ENCODE results near the gene OSBPL1A.

Gene OSBPL1A

DNA sequence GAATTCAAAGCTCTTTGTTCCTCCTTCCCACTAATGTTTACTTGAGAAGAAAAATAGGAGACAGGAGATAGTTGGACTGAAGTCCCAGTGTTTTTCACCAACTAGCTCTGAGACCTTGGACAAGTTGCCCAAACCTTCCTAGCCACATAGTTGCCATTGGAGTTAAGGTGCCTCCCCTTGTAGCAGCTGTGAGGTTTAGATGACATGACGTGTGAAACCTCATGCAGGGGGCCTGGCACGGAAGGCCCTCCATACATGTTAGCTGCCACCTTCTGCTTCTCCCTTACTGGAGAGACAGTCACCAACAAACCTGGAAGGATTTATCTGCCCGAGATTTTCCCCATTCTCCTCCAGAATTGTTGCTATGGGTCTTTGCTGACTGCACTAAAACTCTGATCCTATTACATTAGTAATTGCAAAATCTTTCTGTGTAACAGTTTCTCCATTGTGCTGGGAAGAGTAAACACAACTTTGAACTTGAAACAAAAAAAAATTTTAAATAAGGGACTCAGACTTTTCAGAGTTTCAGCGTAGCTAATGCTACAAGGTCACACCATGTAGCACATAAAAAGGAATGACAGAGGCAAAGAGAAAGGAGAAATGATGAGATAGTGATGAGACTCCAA, 282.6 kb downstream of the OSBPL1A start:
- no peak for DNase-seq

DNA sequence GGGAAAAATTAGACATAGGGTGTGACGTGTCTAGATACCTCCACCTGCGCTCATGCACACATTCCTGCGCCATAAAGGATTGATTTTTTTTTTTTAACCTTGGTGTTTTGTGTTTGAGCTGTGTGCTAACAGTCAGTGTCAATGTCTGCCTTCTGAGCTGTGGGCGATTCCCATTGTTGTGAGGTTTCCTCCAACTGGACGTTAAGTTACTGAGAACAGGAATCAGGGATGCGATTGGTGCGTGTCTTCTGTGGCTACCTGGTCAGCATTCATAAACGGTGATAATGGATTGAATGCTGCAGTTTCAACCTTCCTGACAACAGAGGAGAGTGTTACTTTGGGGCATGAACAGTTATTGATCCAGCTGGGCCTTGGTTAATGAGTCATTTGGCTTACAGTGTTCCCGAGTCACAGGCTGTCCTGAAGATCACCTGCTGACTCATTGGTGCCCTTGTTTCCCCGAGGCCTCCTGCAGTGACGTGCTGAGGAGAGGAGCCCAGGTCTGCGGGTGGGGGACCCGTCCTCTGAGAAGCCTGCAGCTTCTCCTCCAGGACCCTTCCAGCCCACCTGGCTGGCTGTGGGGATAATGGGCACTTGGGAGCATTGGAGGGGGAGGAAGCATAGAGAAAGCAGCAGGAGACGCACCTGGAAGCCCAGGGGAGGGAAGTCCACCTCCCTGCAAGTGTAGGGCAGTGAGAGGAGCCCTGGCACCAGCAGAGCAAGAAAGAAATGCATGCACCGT, 284.6 kb downstream of the OSBPL1A start:
- DNase-seq, result no peak

DNA sequence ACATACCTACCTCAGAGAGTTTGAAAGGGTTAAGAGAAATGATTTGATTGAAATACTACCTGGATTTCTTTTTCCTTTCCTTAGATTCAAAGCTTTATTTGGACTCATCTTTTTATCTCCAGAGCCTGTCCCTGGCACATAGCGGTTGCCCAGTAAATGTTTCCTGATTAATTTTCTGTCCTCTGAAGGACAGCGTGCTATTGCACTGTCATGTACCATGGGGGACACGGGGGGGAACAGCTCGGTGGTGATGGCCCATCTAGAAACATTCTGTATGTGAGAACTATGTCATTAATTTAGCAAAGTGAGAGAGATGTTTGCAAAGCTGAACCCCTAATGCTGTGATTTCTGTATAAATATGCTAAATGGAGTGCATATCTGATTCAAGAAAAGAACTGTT, 285.2 kb downstream of the OSBPL1A start:
- DNase-seq, result no peak

All from KG1 (cell line).